HCT116 (cell line): Measurements from ENCODE around the gene SVIL. TPM values are rescaled to one million over a fixed set of nuclear protein-coding genes. Genes with fewer than 3 reads are reported as not detected.
A peak's percentile ranks its signal among the peaks of the same experiment; 100 is the strongest.

Experiments
- ATAC-seq: fragments of 200-7000 bp; cut with Tn5 transposase; 2 replicates; pipeline ENCODE4 v1.9.1; 2020; ENCODE audit warnings: mild to moderate bottlenecking, moderate library complexity
- BruUV-seq: library from RNA; stranded (reverse); fragments of 400-500 nt; replicated peaks from 2 replicates; lab custom pipeline; 2021; lab: Mats Ljungman, UMichigan
- CTCF ChIA-PET: fragments of 300-600 bp; sonication (Branson Sonifier 250); formaldehyde crosslinking; loops from one replicate; lab custom pipeline; 2021; ENCODE audit warnings: antibody characterized with exemption; lab: Charles Lee
- POLR2A ChIA-PET: fragments of 300-600, 350-600 bp; sonication (Branson Sonifier 250); formaldehyde crosslinking; loops from one replicate; lab custom pipeline; 2021; ENCODE audit warnings: antibody characterized with exemption; lab: Charles Lee
- RAD21 ChIA-PET, 2 experiments: fragments of 300-600 bp; sonication (Branson Sonifier 250); formaldehyde crosslinking; loops; one replicate each; lab custom pipeline; 2023; ENCODE audit warnings: low total read pairs in 2 of 2; ENCODE audit not compliant: uncharacterized antibody in 2 of 2, unreplicated experiment in 2 of 2, low non-redundant PET in 1 of 2; lab: Charles Lee
- DNase-seq: peaks from one replicate; pipeline ENCODE4 v3.0.0-alpha.2; 2010; ENCODE audit warnings: low read depth, low spot score
- H2AFZ ChIP-seq: fragments of 200-600 bp; shearing (Covaris generic), sonication (generic); 2 replicates; pipeline ENCODE4 v1.6.1; 2017; ENCODE audit warnings: low read depth, mixed run types, mixed read lengths, antibody characterized with exemption, low read length; ENCODE audit not compliant: poor library complexity, severe bottlenecking
- H3K27ac ChIP-seq: 2 replicates; pipeline ENCODE4 v1.5.1; 2012; ENCODE audit warnings: low read depth, low read length
- H3K27me3 ChIP-seq: fragments of 200-600 bp; sonication (generic); 2 replicates; pipeline ENCODE4 v1.6.1; 2016; ENCODE audit warnings: mixed run types, low read length, mixed read lengths; ENCODE audit not compliant: insufficient read depth
- H3K36me3 ChIP-seq, 2 experiments: fragments of 200-500 bp in 1 of 2; fragments of 200-600 bp in 1 of 2; sonication (Bioruptor generic) in 1 of 2; sonication (generic) in 1 of 2; 2 replicates each; pipeline versions ENCODE4 v1.5.1 to v1.6.1; 2014 to 2016; ENCODE audit warnings: low read length in 2 of 2, inconsistent platforms in 1 of 2, mixed read lengths in 1 of 2, mixed run types in 1 of 2; ENCODE audit not compliant: insufficient read depth in 2 of 2, control insufficient read depth in 1 of 2
- H3K4me1 ChIP-seq, 2 experiments: fragments of 200-600 bp in 1 of 2; sonication (generic) in 1 of 2; 2 replicates each; pipeline versions ENCODE4 v1.5.1 to v1.6.1; 2012 to 2017; ENCODE audit warnings: low read length in 2 of 2, inconsistent platforms in 1 of 2, mild to moderate bottlenecking in 1 of 2, mixed read lengths in 1 of 2, mixed run types in 1 of 2, moderate library complexity in 1 of 2; ENCODE audit not compliant: insufficient read depth in 2 of 2, control insufficient read depth in 1 of 2
- H3K4me2 ChIP-seq: fragments of 200-600 bp; sonication (generic); 2 replicates; pipeline ENCODE4 v1.6.1; 2017; ENCODE audit warnings: mixed run types, low read length, mixed read lengths
- H3K4me3 ChIP-seq, 2 experiments: fragments of 200-600 bp in 1 of 2; sonication (generic) in 1 of 2; replicated peaks in 1 of 2; 2 replicates each; pipeline ENCODE4 v1.5.1; 2011 to 2016; ENCODE audit warnings: low read length in 2 of 2, control low read depth in 1 of 2, low read depth in 1 of 2, mild to moderate bottlenecking in 1 of 2, mixed read lengths in 1 of 2, mixed run types in 1 of 2
- H3K79me2 ChIP-seq: fragments of 200-600 bp; sonication (generic); 2 replicates; pipeline ENCODE4 v1.6.1; 2017; ENCODE audit warnings: mild to moderate bottlenecking, mixed run types, low read length, moderate library complexity, mixed read lengths; ENCODE audit not compliant: insufficient read depth
- H3K9ac ChIP-seq: fragments of 200-600 bp; sonication (generic); 2 replicates; pipeline ENCODE4 v1.6.1; 2016; ENCODE audit warnings: low read length, mixed read lengths
- H3K9me2 ChIP-seq: fragments of 200-600 bp; sonication (generic), shearing (Covaris generic); 2 replicates; pipeline ENCODE4 v1.6.1; 2017; ENCODE audit warnings: mixed run types, mild to moderate bottlenecking, moderate library complexity; ENCODE audit not compliant: insufficient read depth
- H3K9me3 ChIP-seq, 2 experiments: fragments of 200-500 bp in 1 of 2; fragments of 200-600 bp in 1 of 2; sonication (Bioruptor generic) in 1 of 2; sonication (generic) in 1 of 2; 2 replicates each; pipeline ENCODE4 v1.6.1; 2014 to 2017; ENCODE audit warnings: low read length in 2 of 2, mixed read lengths in 2 of 2, inconsistent platforms in 1 of 2, low read depth in 1 of 2, mild to moderate bottlenecking in 1 of 2, mixed run types in 1 of 2, moderate library complexity in 1 of 2; ENCODE audit not compliant: control insufficient read depth in 1 of 2, insufficient read depth in 1 of 2
- H4K20me1 ChIP-seq: fragments of 200-600 bp; sonication (generic), shearing (Covaris generic); 2 replicates; pipeline ENCODE4 v1.6.1; 2017; ENCODE audit warnings: mixed run types, mild to moderate bottlenecking, moderate library complexity; ENCODE audit not compliant: insufficient read depth
- CBX3 ChIP-seq: IDR thresholded peaks from 2 replicates; pipeline ENCODE4 v1.6.1; 2012; ENCODE audit warnings: low read depth
- CEBPB ChIP-seq: IDR thresholded peaks from 2 replicates; pipeline ENCODE4 v1.6.1; 2012; ENCODE audit warnings: low read depth
- JUND ChIP-seq: IDR thresholded peaks from 2 replicates; pipeline ENCODE4 v1.6.1; 2012
- POLR2AphosphoS5 ChIP-seq: IDR thresholded peaks from 2 replicates; pipeline ENCODE4 v1.6.1; 2011; ENCODE audit warnings: mild to moderate bottlenecking, low read depth, low read length, moderate library complexity
- RAD21 ChIP-seq: IDR thresholded peaks from 2 replicates; pipeline ENCODE4 v1.6.1; 2012; ENCODE audit warnings: low read depth, mild to moderate bottlenecking
- SRF ChIP-seq: IDR thresholded peaks from 2 replicates; pipeline ENCODE4 v1.6.1; 2012; ENCODE audit warnings: low read depth
- TCF7L2 ChIP-seq: IDR thresholded peaks from 2 replicates; pipeline ENCODE4 v1.7.0; 2011; ENCODE audit warnings: borderline replicate concordance, inconsistent platforms; ENCODE audit not compliant: insufficient read depth, insufficient read length; ENCODE audit errors: extremely low read depth
- ZNF274 ChIP-seq: fragments of 200-500 bp; sonication (Bioruptor generic); IDR thresholded peaks from 2 replicates; pipeline ENCODE4 v1.6.1; 2014; ENCODE audit warnings: mild to moderate bottlenecking, low read depth, low read length, inconsistent platforms
- intact Hi-C: fragments of 100-400 bp; cut with micrococcal nuclease; formaldehyde crosslinking; loops from 2 replicates; pipeline ENCODE4 v1.10.0; 2022
- total RNA-seq: library from RNA; stranded (reverse); gene quantifications from one replicate; pipeline ENCODE4 v1.2.1, GENCODE V29; 2021; ENCODE audit not compliant: unreplicated experiment

SVIL gene
- total RNA-seq, 1 experiment from 2014 or later, result 27.0 TPM

- peak; percentile 37; the same call in 1 of the 2 replicates for TF ChIP-seq RAD21
- TF ChIP-seq TCF7L2, result peak; percentile 86
- peak; percentile 98 for TF ChIP-seq CBX3
- TF ChIP-seq CEBPB, result peak; percentile 89
- no peak for TF ChIP-seq ZNF274
- TF ChIP-seq POLR2AphosphoS5, result peak; percentile 76
Observed at GRCh38 chr10:29658984-29659965, 24.5 kb upstream of the SVIL start (continued).

GRCh38 chr10:29657719-29658274, 23.0 kb upstream of the SVIL start:
- RAD21 ChIA-PET, result no interaction called here
- CTCF ChIA-PET, result no interaction called here
- ATAC-seq (no peak), DNase-seq (no peak)
- Histone ChIP-seq H3K4me1 (peaks cover 34 to 51% of the 10 kb centered on the region in 2 experiments), H3K9me3 (peaks cover 10 to 14% of the 10 kb centered on the region in 2 experiments; a peak in 2 of 4 replicates), H3K36me3 (peaks cover 0 to 17% of the 10 kb centered on the region in 2 experiments; a peak in 2 of 4 replicates), H3K27me3 (no peaks in the 10 kb centered on the region), H3K9me2 (no peaks in the 10 kb centered on the region), H3K4me3 (no peak overlapping the region), H2AFZ (no peak overlapping the region), H3K9ac (no peak overlapping the region), H4K20me1 (no peaks in the 10 kb centered on the region), H3K27ac (no peak overlapping the region; the same call in 1 of the 2 replicates), H3K79me2 (no peaks in the 10 kb centered on the region; the same call in 1 of the 2 replicates), H3K4me2 (no peak overlapping the region)
- BruUV-seq, result no TSS peak
- POLR2A ChIA-PET, result no interaction called here
- intact Hi-C loops, result no loop called here
- peak; percentile 26; the same call in 1 of the 2 replicates for TF ChIP-seq JUND
- TF ChIP-seq CEBPB, result no peak
- TF ChIP-seq TCF7L2, result peak; percentile 81
- TF ChIP-seq SRF, result no peak
- TF ChIP-seq CBX3, result no peak
